K562 (cell line): ENCODE data around the gene TTLL10. TPM values are rescaled to one million over a fixed set of nuclear protein-coding genes. Genes with fewer than 3 reads are reported as not detected.

Experiments
- ATAC-seq: fragments of 200-7000 bp; cut with Tn5 transposase; 3 replicates; pipeline ENCODE4 v1.9.1; 2020; ENCODE audit warnings: moderate library complexity
- BruUV-seq: library from RNA; stranded (reverse); fragments of 400-500 nt; replicated peaks from 2 replicates; lab custom pipeline; 2021; lab: Mats Ljungman, UMichigan
- CTCF ChIA-PET: fragments of 300-600 bp; formaldehyde crosslinking; extraction: SDS; loops from one replicate; lab custom pipeline; 2021; ENCODE audit warnings: low intra/inter-chr PET ratio; lab: Yijun Ruan, JAX
- POLR2A ChIA-PET: fragments of 300-600, 350-650 bp; sonication (Branson Sonifier 250); formaldehyde crosslinking; extraction: SDS; loops from one replicate; lab custom pipeline; 2021; ENCODE audit warnings: antibody characterized with exemption, inconsistent platforms; lab: Yijun Ruan, JAX
- DNase-seq, 4 experiments: peaks; one replicate each; pipeline versions ENCODE4 v3.0.0 to v3.0.0-alpha.2; 2011 to 2018; ENCODE audit warnings: low spot score in 3 of 4, mixed read lengths in 3 of 4; ENCODE audit errors: extremely low read depth in 1 of 4
- FAIRE-seq: peaks from 2 replicates; lab custom pipeline; 2011; peaks lifted over from hg19 to GRCh38; lab: Jason Lieb, UNC
- H2AFZ ChIP-seq: 2 replicates; pipeline ENCODE4 v1.6.0; 2011; ENCODE audit warnings: low read depth, low read length, control low read depth, inconsistent platforms
- H3K27ac ChIP-seq: fragments of 200-600 bp; 3 replicates; pipeline ENCODE4 v1.8.0; 2011; ENCODE audit warnings: low read depth, mild to moderate bottlenecking, control low read depth, inconsistent platforms, low read length, moderate library complexity, mixed read lengths; ENCODE audit errors: extremely low read depth
- H3K27me3 ChIP-seq, 2 experiments: fragments of 300-600 bp in 1 of 2; 2 replicates in 1 of 2; 3 replicates in 1 of 2; pipeline versions ENCODE4 v1.6.0 to v1.8.0; 2011; ENCODE audit warnings: inconsistent platforms in 2 of 2, low read length in 2 of 2, mild to moderate bottlenecking in 1 of 2, mixed read lengths in 1 of 2, moderate library complexity in 1 of 2; ENCODE audit not compliant: control insufficient read depth in 2 of 2, insufficient read depth in 2 of 2
- H3K36me3 ChIP-seq: fragments of 300-600 bp; 3 replicates; pipeline ENCODE4 v1.8.0; 2011; ENCODE audit warnings: mild to moderate bottlenecking, low read length, inconsistent platforms; ENCODE audit not compliant: control insufficient read depth, insufficient read depth
- H3K4me1 ChIP-seq, 2 experiments: fragments of 200-600 bp in 1 of 2; replicated peaks in 1 of 2; 2 replicates in 1 of 2; 3 replicates in 1 of 2; pipeline versions ENCODE4 v1.5.1 to v1.8.0; 2011; ENCODE audit warnings: inconsistent platforms in 2 of 2, low read length in 2 of 2, mild to moderate bottlenecking in 1 of 2, mixed read lengths in 1 of 2, moderate library complexity in 1 of 2; ENCODE audit not compliant: control insufficient read depth in 2 of 2, insufficient read depth in 2 of 2
- H3K4me2 ChIP-seq: 2 replicates; pipeline ENCODE4 v1.6.1; 2011; ENCODE audit warnings: low read length, control low read depth, inconsistent platforms, mixed read lengths; ENCODE audit not compliant: insufficient read depth
- H3K4me3 ChIP-seq: fragments of 200-600 bp; sonication (generic), shearing (Covaris generic); 2 replicates; pipeline ENCODE4 v1.5.1; 2016; ENCODE audit warnings: control low read depth, inconsistent platforms
- H3K79me2 ChIP-seq: fragments of 200-600 bp; 3 replicates; pipeline ENCODE4 v1.8.0; 2011; ENCODE audit warnings: low read length, inconsistent platforms; ENCODE audit not compliant: control insufficient read depth, insufficient read depth
- H3K9ac ChIP-seq, 2 experiments: 2 replicates each; pipeline versions ENCODE4 v1.6.0 to v1.6.1; 2011; ENCODE audit warnings: low read depth in 2 of 2, low read length in 2 of 2, control low read depth in 1 of 2, inconsistent platforms in 1 of 2, mild to moderate bottlenecking in 1 of 2, mixed read lengths in 1 of 2; ENCODE audit not compliant: insufficient read depth in 1 of 2
- H3K9me1 ChIP-seq: one replicate; pipeline ENCODE4 v1.6.0; 2011; ENCODE audit warnings: inconsistent platforms, mild to moderate bottlenecking, low read length, moderate library complexity; ENCODE audit not compliant: control insufficient read depth, insufficient read depth
- H3K9me3 ChIP-seq: replicated peaks from 2 replicates; pipeline ENCODE4 v1.5.1; 2011; ENCODE audit warnings: low read depth, low read length, inconsistent platforms; ENCODE audit not compliant: control insufficient read depth, insufficient read depth
- H4K20me1 ChIP-seq: replicated peaks from 2 replicates; pipeline ENCODE4 v1.6.1; 2011; ENCODE audit warnings: low read length, inconsistent platforms, mixed read lengths; ENCODE audit not compliant: control insufficient read depth, insufficient read depth
- BMI1 ChIP-seq: fragments of 150-350 bp; IDR thresholded peaks from 2 replicates; pipeline ENCODE4 v1.6.1; 2014; ENCODE audit warnings: low read length
- BRD9 ChIP-seq: fragments of 450-650 bp; IDR thresholded peaks from 2 replicates; pipeline ENCODE4 v1.6.1; 2018; ENCODE audit warnings: low read depth; ENCODE audit not compliant: partially characterized antibody
- CBX3 ChIP-seq, 2 experiments: IDR thresholded peaks; 1 replicate in 1 of 2; 2 replicates in 1 of 2; pipeline ENCODE4 v1.6.1; 2012; ENCODE audit warnings: inconsistent platforms in 2 of 2, low read length in 2 of 2, borderline replicate concordance in 1 of 2, control low read depth in 1 of 2
- CCAR2 ChIP-seq: fragments of 200-400 bp; formaldehyde crosslinking; IDR thresholded peaks from 2 replicates; pipeline ENCODE4 v1.6.1; 2017; ENCODE audit warnings: mild to moderate bottlenecking, low read depth, low read length
- CEBPB ChIP-seq: fragments of 450-650 bp; IDR thresholded peaks from 2 replicates; pipeline ENCODE4 v1.6.1; 2016; ENCODE audit warnings: missing genetic modification characterization, missing compliant biosample characterization
- FOXK2 ChIP-seq, 2 experiments: fragments of 450-650 bp; IDR thresholded peaks in 1 of 2; conservative IDR thresholded peaks in 1 of 2; 2 replicates each; pipeline ENCODE4 v1.6.1; 2016; ENCODE audit warnings: low read depth in 2 of 2, mild to moderate bottlenecking in 1 of 2
- HEY1 ChIP-seq: fragments of 250-450 bp; sonication (Bioruptor Pico); IDR thresholded peaks from 2 replicates; pipeline ENCODE4 v1.5.0; 2020; ENCODE audit warnings: mild to moderate bottlenecking, moderate library complexity, borderline replicate concordance
- HNRNPK ChIP-seq: fragments of 200-400 bp; formaldehyde crosslinking; IDR thresholded peaks from one replicate; pipeline ENCODE4 v1.6.1; 2018; ENCODE audit warnings: mild to moderate bottlenecking, low read depth, low read length; ENCODE audit not compliant: poor library complexity, severe bottlenecking
- POLR2AphosphoS5 ChIP-seq: IDR thresholded peaks from 2 replicates; pipeline ENCODE4 v1.6.1; 2011; ENCODE audit warnings: mild to moderate bottlenecking, low read depth, low read length, moderate library complexity; ENCODE audit not compliant: control insufficient read depth, insufficient read depth
- ZNF197 ChIP-seq: fragments of 200-800 bp; sonication (Bioruptor generic); IDR thresholded peaks from 2 replicates; pipeline ENCODE4 v1.6.1; 2016; ENCODE audit warnings: low read depth, missing genetic modification characterization, missing compliant biosample characterization
- ZNF316 ChIP-seq: fragments of 450-650 bp; IDR thresholded peaks from 2 replicates; pipeline ENCODE4 v1.6.1; 2016
- WGBS: fragments of 100-300 bp; shearing (Covaris generic); methylation state at CpG from one replicate; pipeline ENCODE4 v1.1.6; 2016; ENCODE audit warnings: low coverage, mixed read lengths; ENCODE audit not compliant: insufficient coverage; ENCODE audit errors: missing lambda C conversion rate; 5-methylcytosine and 5-hydroxymethylcytosine counted together
- in situ Hi-C: fragments of 300-500 bp; cut with MboI; formaldehyde crosslinking; loops from 4 replicates; pipeline ENCODE4 v1.15.0; 2018; ENCODE audit warnings: inconsistent platforms, mixed read lengths
- intact Hi-C: fragments of 100-400 bp; cut with micrococcal nuclease; formaldehyde crosslinking; loops from 2 replicates; pipeline ENCODE4 v1.14.2; 2022
- polyA plus RNA-seq, 8 experiments: library from polyadenylated mRNA; depleted of rRNA in 4 of 8; stranded (reverse) in 5 of 8; unstranded in 3 of 8; fragments of >200 nt; fragmentation: Nextera tagmentation in 2 of 8; fragmentation: Illumina TruSeq in 1 of 8; extraction: Ambion mirVana in 2 of 8; extraction: Trizol in 1 of 8; gene quantifications; 2 replicates each; pipeline versions ENCODE4 v1.2.1 to v1.2.3, GENCODE V29; 2011 to 2014; ENCODE audit warnings: inconsistent platforms in 1 of 8, missing spikeins in 1 of 8
- total RNA-seq, 7 experiments: library from RNA; depleted of rRNA in 6 of 7; stranded (reverse); fragments of >200 nt in 6 of 7; fragmentation: Illumina TruSeq in 2 of 7; extraction: Trizol in 2 of 7; gene quantifications; 2 replicates each; pipeline versions ENCODE4 v1.2.1 to v1.2.3, GENCODE V29; 2011 to 2021; ENCODE audit warnings: low replicate concordance in 1 of 7
- TF ChIP-seq, protein P1 (sequence below): sonication (generic); formaldehyde crosslinking; IDR thresholded peaks from 2 replicates; pipeline ENCODE4 v1.8.0; 2022; ENCODE audit warnings: mild to moderate bottlenecking, missing genetic modification reagents
- TF ChIP-seq, protein P2 (sequence below): fragments of 450-650 bp; IDR thresholded peaks from 2 replicates; pipeline ENCODE4 v1.7.0; 2016; ENCODE audit warnings: borderline replicate concordance
- TF ChIP-seq, protein P3 (sequence below): fragments of 450-650 bp; formaldehyde crosslinking; IDR thresholded peaks from 2 replicates; pipeline ENCODE4 v1.4.0; 2020; ENCODE audit warnings: mild to moderate bottlenecking, moderate library complexity

Gene TTLL10
- total and polyA plus RNA-seq, 9 of the 15 experiments (the other 6 are each of a cell fraction or from before 2014, with no cell fraction given) = not detected

- no peak overlapping the region for H3K27ac ChIP-seq
- H3K27me3 ChIP-seq = peaks cover 13 to 60% of the 10 kb centered on the region in 2 experiments; a peak in 4 of 5 replicates
- no peak overlapping the region for H3K9ac ChIP-seq
- BruUV-seq = no TSS peak
- ChIA-PET CTCF (no interaction called here), POLR2A (interaction anchor here (0.6 to 1.3 kb wide), 2 partner anchors 100 to 247 kb away, joined by 3 read pairs; no protein-coding TSS in a partner anchor)
- intact Hi-C loops (no loop called here), in situ Hi-C loops (no loop called here)
- H3K36me3 ChIP-seq = no peaks in the 10 kb centered on the region
- no peak for ATAC-seq
- H3K79me2 ChIP-seq = no peaks in the 10 kb centered on the region
- H4K20me1 ChIP-seq = peaks cover 4% of the 10 kb centered on the region; the same call in 1 of the 2 replicates
- no peak overlapping the region for H3K4me3 ChIP-seq
- DNase-seq = no peak
- no peak overlapping the region for H3K4me2 ChIP-seq
- no peaks in the 10 kb centered on the region for H3K9me1 ChIP-seq
- peaks cover 0 to 69% of the 10 kb centered on the region in 2 experiments; a peak in 3 of 5 replicates for H3K4me1 ChIP-seq
- H2AFZ ChIP-seq = no peak overlapping the region
- peaks cover 9% of the 10 kb centered on the region for H3K9me3 ChIP-seq
- FAIRE-seq = no peak
- 23% methylated on average over 16 of the region's 18 CpGs for WGBS
- TF ChIP-seq BRD9 (no peak), ZNF316 (no peak), HNRNPK (no peak), CBX3 (IDR thresholded peaks at IDR 0.05; ENCODE audit: borderline replicate concordance in 1 of 2, low read length in 2 of 2) (no peak), POLR2AphosphoS5 (no peak), ZNF197 (no peak), BMI1 (no peak), CEBPB (tag) (no peak), CCAR2 (no peak), HEY1 (CRISPR knock-in tag) (no peak), FOXK2 (conservative IDR thresholded peaks at IDR 0.05 in 1 of 2, IDR thresholded peaks at IDR 0.05 in 1 of 2; ENCODE audit: low read depth in 2 of 2) (no peak)
- TF ChIP-seq, protein P1, sequence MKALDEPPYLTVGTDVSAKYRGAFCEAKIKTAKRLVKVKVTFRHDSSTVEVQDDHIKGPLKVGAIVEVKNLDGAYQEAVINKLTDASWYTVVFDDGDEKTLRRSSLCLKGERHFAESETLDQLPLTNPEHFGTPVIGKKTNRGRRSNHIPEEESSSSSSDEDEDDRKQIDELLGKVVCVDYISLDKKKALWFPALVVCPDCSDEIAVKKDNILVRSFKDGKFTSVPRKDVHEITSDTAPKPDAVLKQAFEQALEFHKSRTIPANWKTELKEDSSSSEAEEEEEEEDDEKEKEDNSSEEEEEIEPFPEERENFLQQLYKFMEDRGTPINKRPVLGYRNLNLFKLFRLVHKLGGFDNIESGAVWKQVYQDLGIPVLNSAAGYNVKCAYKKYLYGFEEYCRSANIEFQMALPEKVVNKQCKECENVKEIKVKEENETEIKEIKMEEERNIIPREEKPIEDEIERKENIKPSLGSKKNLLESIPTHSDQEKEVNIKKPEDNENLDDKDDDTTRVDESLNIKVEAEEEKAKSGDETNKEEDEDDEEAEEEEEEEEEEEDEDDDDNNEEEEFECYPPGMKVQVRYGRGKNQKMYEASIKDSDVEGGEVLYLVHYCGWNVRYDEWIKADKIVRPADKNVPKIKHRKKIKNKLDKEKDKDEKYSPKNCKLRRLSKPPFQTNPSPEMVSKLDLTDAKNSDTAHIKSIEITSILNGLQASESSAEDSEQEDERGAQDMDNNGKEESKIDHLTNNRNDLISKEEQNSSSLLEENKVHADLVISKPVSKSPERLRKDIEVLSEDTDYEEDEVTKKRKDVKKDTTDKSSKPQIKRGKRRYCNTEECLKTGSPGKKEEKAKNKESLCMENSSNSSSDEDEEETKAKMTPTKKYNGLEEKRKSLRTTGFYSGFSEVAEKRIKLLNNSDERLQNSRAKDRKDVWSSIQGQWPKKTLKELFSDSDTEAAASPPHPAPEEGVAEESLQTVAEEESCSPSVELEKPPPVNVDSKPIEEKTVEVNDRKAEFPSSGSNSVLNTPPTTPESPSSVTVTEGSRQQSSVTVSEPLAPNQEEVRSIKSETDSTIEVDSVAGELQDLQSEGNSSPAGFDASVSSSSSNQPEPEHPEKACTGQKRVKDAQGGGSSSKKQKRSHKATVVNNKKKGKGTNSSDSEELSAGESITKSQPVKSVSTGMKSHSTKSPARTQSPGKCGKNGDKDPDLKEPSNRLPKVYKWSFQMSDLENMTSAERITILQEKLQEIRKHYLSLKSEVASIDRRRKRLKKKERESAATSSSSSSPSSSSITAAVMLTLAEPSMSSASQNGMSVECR = no peak
- TF ChIP-seq, protein P2, sequence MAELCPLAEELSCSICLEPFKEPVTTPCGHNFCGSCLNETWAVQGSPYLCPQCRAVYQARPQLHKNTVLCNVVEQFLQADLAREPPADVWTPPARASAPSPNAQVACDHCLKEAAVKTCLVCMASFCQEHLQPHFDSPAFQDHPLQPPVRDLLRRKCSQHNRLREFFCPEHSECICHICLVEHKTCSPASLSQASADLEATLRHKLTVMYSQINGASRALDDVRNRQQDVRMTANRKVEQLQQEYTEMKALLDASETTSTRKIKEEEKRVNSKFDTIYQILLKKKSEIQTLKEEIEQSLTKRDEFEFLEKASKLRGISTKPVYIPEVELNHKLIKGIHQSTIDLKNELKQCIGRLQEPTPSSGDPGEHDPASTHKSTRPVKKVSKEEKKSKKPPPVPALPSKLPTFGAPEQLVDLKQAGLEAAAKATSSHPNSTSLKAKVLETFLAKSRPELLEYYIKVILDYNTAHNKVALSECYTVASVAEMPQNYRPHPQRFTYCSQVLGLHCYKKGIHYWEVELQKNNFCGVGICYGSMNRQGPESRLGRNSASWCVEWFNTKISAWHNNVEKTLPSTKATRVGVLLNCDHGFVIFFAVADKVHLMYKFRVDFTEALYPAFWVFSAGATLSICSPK = no peak
- TF ChIP-seq, protein P3, sequence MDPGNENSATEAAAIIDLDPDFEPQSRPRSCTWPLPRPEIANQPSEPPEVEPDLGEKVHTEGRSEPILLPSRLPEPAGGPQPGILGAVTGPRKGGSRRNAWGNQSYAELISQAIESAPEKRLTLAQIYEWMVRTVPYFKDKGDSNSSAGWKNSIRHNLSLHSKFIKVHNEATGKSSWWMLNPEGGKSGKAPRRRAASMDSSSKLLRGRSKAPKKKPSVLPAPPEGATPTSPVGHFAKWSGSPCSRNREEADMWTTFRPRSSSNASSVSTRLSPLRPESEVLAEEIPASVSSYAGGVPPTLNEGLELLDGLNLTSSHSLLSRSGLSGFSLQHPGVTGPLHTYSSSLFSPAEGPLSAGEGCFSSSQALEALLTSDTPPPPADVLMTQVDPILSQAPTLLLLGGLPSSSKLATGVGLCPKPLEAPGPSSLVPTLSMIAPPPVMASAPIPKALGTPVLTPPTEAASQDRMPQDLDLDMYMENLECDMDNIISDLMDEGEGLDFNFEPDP (CRISPR knock-in tag) = no peak
These were observed 47.7 kb upstream of the TTLL10 start for GRCh38 chr1:1125945-1126344.
